Stimulated activated naive CD8-positive, alpha-beta T cell treated with anti-CD3 and anti-CD28 coated beads, Interleukin-15, amount 100 ng/mL, for 72 hours (primary cell): Measurements from ENCODE around the gene TRAF1.
A peak's percentile ranks its signal among the peaks of the same experiment; 100 is the strongest.

Source experiments
- ATAC-seq: fragments of 150-1000 bp; cut with Tn5 transposase; 2 replicates; pipeline ENCODE4 v1.10.0; 2021; ENCODE audit warnings: mild to moderate bottlenecking, moderate library complexity
- DNase-seq, 2 donors: peaks; one replicate each; pipeline ENCODE4 v3.0.0; 2021 to 2022
- H3K27ac Mint-ChIP-seq, 2 donors: one replicate each; pipeline ENCODE4 v1.8.0; 2022; ENCODE audit warnings: mild to moderate bottlenecking in 2 of 2, mixed read lengths in 2 of 2, moderate library complexity in 2 of 2
- H3K27me3 Mint-ChIP-seq: one replicate; pipeline ENCODE4 v1.8.0; 2022; ENCODE audit warnings: mixed read lengths
- H3K4me1 Mint-ChIP-seq: one replicate; pipeline ENCODE4 v1.8.0; 2022; ENCODE audit warnings: mild to moderate bottlenecking, mixed read lengths
- H3K4me3 Mint-ChIP-seq, 2 donors: one replicate each; pipeline ENCODE4 v1.8.0; 2022; ENCODE audit warnings: mild to moderate bottlenecking in 2 of 2, mixed read lengths in 2 of 2, moderate library complexity in 1 of 2
- H3K9me3 Mint-ChIP-seq, 2 donors: one replicate each; pipeline ENCODE4 v1.8.0; 2022; ENCODE audit warnings: mixed read lengths in 2 of 2

TRAF1 gene

GRCh38 chr9:120891884-120892747, 34.5 kb downstream of the TRAF1 start:
- no peaks in the 10 kb centered on the region for H3K27me3 Mint-ChIP-seq
- DNase-seq: no peak

GRCh38 chr9:120891245-120891883, 35.2 kb downstream of the TRAF1 start:
- DNase-seq (peak; percentile 65 to 73), ATAC-seq (peak; percentile 73)
- Mint-ChIP-seq H3K4me1 (peaks cover 89% of the 10 kb centered on the region), H3K4me3 (peak overlapping the region; percentile 86 to 89), H3K27ac (peak overlapping the region; percentile 79 to 98), H3K9me3 (no peaks in the 10 kb centered on the region), H3K27me3 (no peaks in the 10 kb centered on the region)

More at GRCh38 chr9:120891884-120892747, 34.5 kb downstream of the TRAF1 start:
- Mint-ChIP-seq H3K4me1 (peaks cover 89% of the 10 kb centered on the region), H3K27ac (peak overlapping the region; percentile 79 to 98), H3K4me3 (peak overlapping the region; percentile 86 to 89), H3K9me3 (no peaks in the 10 kb centered on the region)
- peak; percentile 24 for ATAC-seq

- Mint-ChIP-seq H3K9me3 (no peaks in the 10 kb centered on the region), H3K27me3 (no peaks in the 10 kb centered on the region), H3K4me1 (peaks cover 95% of the 10 kb centered on the region), H3K27ac (peak overlapping the region; percentile 79 to 98), H3K4me3 (peak overlapping the region; percentile 86 to 89)
- ATAC-seq (peak; percentile 39), DNase-seq (peak; percentile 59 to 62)
These were observed 36.0 kb downstream of the TRAF1 start for GRCh38 chr9:120890320-120891244.

GRCh38 chr9:120889606-120890271, 36.9 kb downstream of the TRAF1 start:
- no peak for DNase-seq
- H3K4me1 Mint-ChIP-seq: peaks cover 92% of the 10 kb centered on the region
- ATAC-seq: no peak

GRCh38 chr9:120888626-120889025, 38.0 kb downstream of the TRAF1 start:
- Mint-ChIP-seq H3K27ac (peak overlapping the region; percentile 89 to 98), H3K4me3 (peak overlapping the region in 1 of 2 donors; percentile 56), H3K4me1 (peaks cover 92% of the 10 kb centered on the region), H3K27me3 (no peaks in the 10 kb centered on the region), H3K9me3 (no peaks in the 10 kb centered on the region)
- ATAC-seq (no peak), DNase-seq (no peak)

More at GRCh38 chr9:120889606-120890271, 36.9 kb downstream of the TRAF1 start:
- Mint-ChIP-seq H3K9me3 (no peaks in the 10 kb centered on the region), H3K27me3 (no peaks in the 10 kb centered on the region), H3K27ac (peak overlapping the region; percentile 79 to 98), H3K4me3 (peak overlapping the region; percentile 56 to 89)

DNA sequence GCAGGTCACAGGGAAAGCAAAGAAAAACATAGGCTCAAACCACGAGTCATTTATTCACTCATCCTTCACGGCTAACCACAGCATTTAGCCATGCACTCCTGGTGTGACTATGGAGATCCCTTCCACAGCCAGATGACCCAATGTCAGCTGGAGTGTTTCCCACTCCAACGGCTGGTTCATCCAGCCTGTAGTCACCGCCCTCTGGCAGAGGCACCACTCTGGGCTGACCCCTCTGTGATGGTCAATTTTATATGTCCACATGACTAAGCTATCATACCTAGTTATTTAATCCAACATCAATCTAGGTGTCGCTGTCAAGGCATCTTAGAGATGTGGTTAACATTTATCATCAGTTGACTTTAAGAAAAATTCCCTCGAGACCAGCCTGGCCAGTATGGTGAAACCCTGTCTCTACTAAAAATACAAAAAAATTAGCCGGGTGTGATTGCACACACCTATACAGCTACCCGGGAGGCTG, 40.1 kb downstream of the TRAF1 start:
- no peaks in the 10 kb centered on the region for H3K27me3 Mint-ChIP-seq
- no peak overlapping the region for H3K4me3 Mint-ChIP-seq
- ATAC-seq: no peak
- no peaks in the 10 kb centered on the region for H3K9me3 Mint-ChIP-seq
- H3K4me1 Mint-ChIP-seq: peaks cover 88% of the 10 kb centered on the region
- H3K27ac Mint-ChIP-seq: peak overlapping the region; percentile 74 to 84
- DNase-seq: no peak

- DNase-seq (no peak), ATAC-seq (no peak)
- H3K27me3 Mint-ChIP-seq: no peaks in the 10 kb centered on the region
- H3K4me1 Mint-ChIP-seq: peaks cover 88% of the 10 kb centered on the region
- H3K9me3 Mint-ChIP-seq: no peaks in the 10 kb centered on the region
- H3K27ac Mint-ChIP-seq: no peak overlapping the region
- no peak overlapping the region for H3K4me3 Mint-ChIP-seq
These were observed 40.6 kb downstream of the TRAF1 start for GRCh38 chr9:120885958-120886357.

DNA sequence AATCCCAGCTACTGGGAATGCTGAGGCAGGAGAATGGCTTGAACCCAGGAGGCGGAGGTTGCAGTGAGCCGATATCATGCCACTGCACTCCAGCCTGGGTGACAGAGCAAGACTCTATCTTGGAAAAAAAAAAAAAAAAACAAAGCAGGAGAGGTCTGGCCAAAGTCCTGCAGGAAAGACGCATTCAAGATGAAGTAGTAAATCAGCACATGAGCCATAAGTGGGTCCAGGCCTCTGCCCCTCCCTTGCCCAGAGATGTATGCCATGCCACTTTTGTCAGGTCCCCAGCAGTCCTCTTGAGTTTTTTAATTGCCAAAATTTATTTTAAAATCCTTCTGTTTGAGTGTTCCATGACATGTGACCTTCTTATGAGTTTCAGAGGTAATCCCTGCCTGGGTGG, 41.1 kb downstream of the TRAF1 start:
- Mint-ChIP-seq H3K4me3 (no peak overlapping the region), H3K27ac (no peak overlapping the region), H3K4me1 (peaks cover 88% of the 10 kb centered on the region), H3K27me3 (no peaks in the 10 kb centered on the region), H3K9me3 (no peaks in the 10 kb centered on the region)
- ATAC-seq (no peak), DNase-seq (no peak)

GRCh38 chr9:120883608-120883996, 43.0 kb downstream of the TRAF1 start:
- Mint-ChIP-seq H3K4me1 (peaks cover 88% of the 10 kb centered on the region), H3K9me3 (no peaks in the 10 kb centered on the region), H3K27me3 (no peaks in the 10 kb centered on the region), H3K4me3 (peak overlapping the region in 1 of 2 donors; percentile 12), H3K27ac (peak overlapping the region in 1 of 2 donors; percentile 51)
- ATAC-seq: no peak
- no peak for DNase-seq

DNA sequence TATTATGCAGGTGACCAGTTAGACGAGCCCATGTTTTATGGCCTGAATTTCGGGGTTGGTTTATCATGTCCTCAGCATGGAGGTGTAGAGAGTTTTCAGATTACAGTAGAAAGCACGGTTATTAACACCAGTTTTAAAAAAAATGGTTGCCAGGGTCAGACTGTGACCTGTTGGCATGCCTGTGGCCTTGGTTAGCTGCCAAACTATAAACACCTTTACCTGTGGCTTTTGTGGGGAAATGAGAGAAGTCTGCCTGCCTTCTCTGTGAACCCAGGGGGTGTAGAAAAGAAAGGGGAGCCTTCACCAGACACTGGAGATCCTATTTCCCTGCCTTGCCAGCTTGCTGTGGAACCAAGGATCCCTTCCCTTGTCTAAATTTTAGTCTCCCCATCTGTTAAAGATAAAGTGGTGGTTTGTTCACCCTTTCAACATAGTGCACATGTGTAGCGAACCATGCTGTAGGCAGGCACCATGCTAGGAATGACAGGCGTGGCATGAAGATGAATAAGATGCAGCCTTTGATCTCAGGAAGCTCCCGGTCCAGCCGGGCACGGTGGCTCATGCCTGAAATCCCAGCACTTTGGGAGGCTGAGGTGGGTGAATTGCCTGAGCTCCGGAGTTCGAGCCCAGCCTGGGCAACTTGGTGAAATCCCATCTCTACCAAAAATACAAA, 43.5 kb downstream of the TRAF1 start:
- H3K27ac Mint-ChIP-seq: no peak overlapping the region
- H3K4me3 Mint-ChIP-seq: peak overlapping the region; percentile 30 to 36
- no peaks in the 10 kb centered on the region for H3K27me3 Mint-ChIP-seq
- ATAC-seq: peak; percentile 22
- no peak for DNase-seq
- H3K9me3 Mint-ChIP-seq: no peaks in the 10 kb centered on the region
- H3K4me1 Mint-ChIP-seq: peaks cover 88% of the 10 kb centered on the region

DNA sequence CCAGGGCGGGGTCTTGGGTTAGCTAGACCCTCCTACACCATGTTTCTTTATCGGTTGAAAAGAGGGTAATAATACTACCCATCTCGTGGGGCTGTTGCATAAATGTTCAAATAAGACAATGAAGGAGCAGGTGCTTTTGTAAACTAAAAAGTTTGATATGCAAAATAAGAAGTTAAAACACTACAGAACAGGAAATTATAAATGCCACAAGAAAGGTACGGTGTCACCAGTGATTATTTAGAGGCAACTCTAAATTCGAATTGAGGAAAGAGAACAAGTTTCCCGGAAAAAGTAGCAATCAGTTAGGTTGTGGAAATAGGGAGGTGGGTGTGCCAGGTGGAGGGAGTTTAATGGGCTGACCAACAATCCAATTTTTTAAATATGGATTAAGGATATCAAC, 47.1 kb downstream of the TRAF1 start:
- ATAC-seq (no peak), DNase-seq (no peak)
- Mint-ChIP-seq H3K27me3 (no peaks in the 10 kb centered on the region), H3K27ac (peak overlapping the region in 1 of 2 donors; percentile 84), H3K4me1 (peaks cover 83% of the 10 kb centered on the region), H3K4me3 (peak overlapping the region; percentile 94 to 96), H3K9me3 (no peaks in the 10 kb centered on the region)

- peak in 1 of 2 donors; percentile 48 for DNase-seq
These were observed 48.1 kb downstream of the TRAF1 start for GRCh38 chr9:120878188-120879130.

GRCh38 chr9:120877276-120878034, 49.1 kb downstream of the TRAF1 start:
- H3K9me3 Mint-ChIP-seq: no peaks in the 10 kb centered on the region
- peak overlapping the region; percentile 94 to 96 for H3K4me3 Mint-ChIP-seq
- peaks cover 85% of the 10 kb centered on the region for H3K4me1 Mint-ChIP-seq
- DNase-seq: peak; percentile 80 to 85
- peak overlapping the region; percentile 95 to 98 for H3K27ac Mint-ChIP-seq
- H3K27me3 Mint-ChIP-seq: no peaks in the 10 kb centered on the region
- peak; percentile 59 for ATAC-seq

More at GRCh38 chr9:120878188-120879130, 48.1 kb downstream of the TRAF1 start:
- H3K27me3 Mint-ChIP-seq: no peaks in the 10 kb centered on the region
- H3K9me3 Mint-ChIP-seq: no peaks in the 10 kb centered on the region
- peaks cover 83% of the 10 kb centered on the region for H3K4me1 Mint-ChIP-seq
- H3K4me3 Mint-ChIP-seq: peak overlapping the region; percentile 94 to 96
- peak overlapping the region; percentile 95 to 98 for H3K27ac Mint-ChIP-seq
- ATAC-seq: peak; percentile 6
